ENCODE data around the gene LPAR2.

- TF ChIP-seq CTCF (conservative IDR thresholded peaks at IDR 0.05 in 1 of 2, IDR thresholded peaks at IDR 0.05 in 1 of 2; ENCODE audit: extremely low read depth in 1 of 2, insufficient read depth in 1 of 2, low read depth in 1 of 2, low read length in 2 of 2) (no peak), EZH2 (IDR thresholded peaks at IDR 0.05; ENCODE audit: borderline replicate concordance, low read length) (no peak)
These were observed 49.8 kb downstream of the LPAR2 start for GRCh38 chr19:19578252-19578651.

All from mammary epithelial cell (primary cell).